Measurements from ENCODE around the gene ZNF497. TPM values are rescaled to one million over a fixed set of nuclear protein-coding genes. Genes with fewer than 3 reads are reported as not detected.
A peak's percentile ranks its signal among the peaks of the same experiment; 100 is the strongest.

ZNF497 gene
- polyA plus RNA-seq, 1 of the 3 experiments (the other 2 are of a cell fraction) = 1.1 TPM

GRCh38 chr19:58380662-58381459 is 18.3 kb upstream of the ZNF497 start, which contains the start of gene ZNF837 (continued):
- peak; percentile 28; the same call in 1 of the 2 replicates for TF ChIP-seq REST (IDR thresholded peaks at IDR 0.05; ENCODE audit: low read depth, low read length)

- CTCF ChIA-PET = interaction anchor here (0.7 to 1.7 kb wide), 3 partner anchors 14 to 138 kb away, joined by 3 read pairs; no protein-coding TSS in a partner anchor
Observed at GRCh38 chr19:58380037-58380661, 17.6 kb upstream of the ZNF497 start.

More at GRCh38 chr19:58380037-58380661, 17.6 kb upstream of the ZNF497 start:
- DNase-seq = no peak
- Histone ChIP-seq H3K4me3 (ENCODE audit: low read depth in 2 of 2, low read length in 1 of 2) (peak overlapping the region; percentile 56 to 99), H3K9me3 (no peaks in the 10 kb centered on the region), H3K4me1 (ENCODE audit: control insufficient read depth in 1 of 2, insufficient read depth in 2 of 2, low read depth in 1 of 2, low read length in 1 of 2) (peaks cover 5 to 21% of the 10 kb centered on the region in 2 experiments; a peak in 1 of 4 replicates), H3K27me3 (ENCODE audit: insufficient read depth) (no peaks in the 10 kb centered on the region), H3K27ac (ENCODE audit: low read depth in 2 of 2, low read length in 1 of 2) (peak overlapping the region; percentile 81 to 89), H3K9me2 (no peaks in the 10 kb centered on the region), H3K36me3 (replicated peaks in 1 of 2; ENCODE audit: control insufficient read depth in 1 of 2, insufficient read depth in 2 of 2, low read length in 1 of 2) (no peaks in the 10 kb centered on the region), H3K9ac (peak overlapping the region; percentile 84), H4K20me1 (ENCODE audit: insufficient read depth) (no peaks in the 10 kb centered on the region), H3K79me2 (ENCODE audit: insufficient read depth) (peaks cover 21% of the 10 kb centered on the region), H3F3A (replicated peaks; ENCODE audit: insufficient read depth) (peaks cover 12% of the 10 kb centered on the region), H2AFZ (ENCODE audit: low read depth) (peak overlapping the region; percentile 79; the same call in 1 of the 2 replicates), H3K4me2 (peak overlapping the region; percentile 98)
- POLR2A ChIA-PET = interaction anchor here (0.8 to 1.3 kb wide), 4 partner anchors 18 to 96 kb away, joined by 3 to 7 read pairs (median 3); partner anchors contain the start of genes ZNF446, ZNF497, ZNF584 and ZSCAN22
- 0 out of 2 replicates have a peak, but pooled peaks have one; percentile 15 for TF ChIP-seq RAD21 (IDR thresholded peaks at IDR 0.05; ENCODE audit: low read length)
- TF ChIP-seq REST (IDR thresholded peaks at IDR 0.05; ENCODE audit: low read depth, low read length) = no peak
- 9% methylated on average over 18 of the region's 24 CpGs for WGBS (ENCODE audit: low lambda C conversion rate)

Measured in SK-N-SH (cell line).